22Rv1 (cell line): ENCODE results near the gene THAP11.

Experiments used
- CTCF ChIP-seq: fragments of 450-650 bp; IDR thresholded peaks from 2 replicates; pipeline ENCODE4 v1.5.1; 2017; ENCODE audit warnings: mild to moderate bottlenecking
- ZFX ChIP-seq: fragments of 450-650 bp; IDR thresholded peaks from 2 replicates; pipeline ENCODE4 v1.6.1; 2017; ENCODE audit warnings: antibody characterized with exemption, borderline replicate concordance

- no peak for TF ChIP-seq CTCF
- no peak for TF ChIP-seq ZFX
Measured at GRCh38 chr16:67811899-67812298, 30.2 kb upstream of the THAP11 start.
